ENCODE measurements around the gene RPS2.

DNA sequence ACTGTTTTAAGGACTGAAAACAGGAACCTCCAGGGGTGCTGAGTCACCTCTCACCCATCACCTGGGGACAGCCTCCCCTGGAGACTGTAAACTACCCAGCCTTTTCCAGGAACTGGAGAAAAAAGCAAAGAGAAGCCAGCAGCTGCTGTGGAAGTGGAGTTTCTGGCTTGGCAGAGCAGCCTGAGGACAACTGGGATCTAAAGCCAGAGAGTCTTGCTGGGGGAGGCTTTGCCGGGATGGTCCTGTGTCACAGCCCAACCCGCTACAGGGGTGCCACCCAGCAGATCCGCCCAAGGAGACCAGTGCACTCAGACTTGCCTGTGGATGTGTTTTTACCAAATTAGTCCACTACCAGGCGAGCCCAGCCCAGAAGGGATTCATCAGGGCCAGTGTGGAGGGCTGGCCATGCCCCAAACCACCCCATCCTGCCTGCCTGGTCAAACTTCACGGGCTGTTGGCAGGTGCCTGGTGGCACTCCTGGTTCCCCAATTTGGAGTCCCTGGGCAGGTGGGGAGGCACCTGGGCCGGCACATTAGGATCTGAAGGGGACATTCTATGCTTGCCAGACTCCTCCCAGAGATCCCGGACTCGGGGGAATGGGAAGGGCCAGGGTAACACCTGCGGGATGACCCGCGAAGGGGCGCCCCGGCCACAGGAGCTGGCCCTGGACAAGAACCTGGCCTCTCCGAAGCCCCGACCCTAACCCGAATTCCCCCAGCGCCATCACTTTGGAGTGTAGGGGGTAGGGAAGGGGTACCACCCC is 22.4 kb downstream of the RPS2 start:
- TF ChIP-seq POLR2A (IDR thresholded peaks at IDR 0.05) = no peak
- TF ChIP-seq, protein P1, sequence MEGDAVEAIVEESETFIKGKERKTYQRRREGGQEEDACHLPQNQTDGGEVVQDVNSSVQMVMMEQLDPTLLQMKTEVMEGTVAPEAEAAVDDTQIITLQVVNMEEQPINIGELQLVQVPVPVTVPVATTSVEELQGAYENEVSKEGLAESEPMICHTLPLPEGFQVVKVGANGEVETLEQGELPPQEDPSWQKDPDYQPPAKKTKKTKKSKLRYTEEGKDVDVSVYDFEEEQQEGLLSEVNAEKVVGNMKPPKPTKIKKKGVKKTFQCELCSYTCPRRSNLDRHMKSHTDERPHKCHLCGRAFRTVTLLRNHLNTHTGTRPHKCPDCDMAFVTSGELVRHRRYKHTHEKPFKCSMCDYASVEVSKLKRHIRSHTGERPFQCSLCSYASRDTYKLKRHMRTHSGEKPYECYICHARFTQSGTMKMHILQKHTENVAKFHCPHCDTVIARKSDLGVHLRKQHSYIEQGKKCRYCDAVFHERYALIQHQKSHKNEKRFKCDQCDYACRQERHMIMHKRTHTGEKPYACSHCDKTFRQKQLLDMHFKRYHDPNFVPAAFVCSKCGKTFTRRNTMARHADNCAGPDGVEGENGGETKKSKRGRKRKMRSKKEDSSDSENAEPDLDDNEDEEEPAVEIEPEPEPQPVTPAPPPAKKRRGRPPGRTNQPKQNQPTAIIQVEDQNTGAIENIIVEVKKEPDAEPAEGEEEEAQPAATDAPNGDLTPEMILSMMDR (IDR thresholded peaks at IDR 0.05) = no peak
